Inflammatory macrophage treated with lipopolysaccharide for 4 hours (primary cell): ENCODE results near the gene CAV1.
A peak's percentile ranks its signal among the peaks of the same experiment; 100 is the strongest.

Experiments used
- DNase-seq: peaks from one replicate; pipeline ENCODE4 v3.0.0-alpha.2; 2020

CAV1 gene

GRCh38 chr7:116505278-116505677 lies 19.6 kb upstream of the CAV1 start:
- no peak for DNase-seq

DNA sequence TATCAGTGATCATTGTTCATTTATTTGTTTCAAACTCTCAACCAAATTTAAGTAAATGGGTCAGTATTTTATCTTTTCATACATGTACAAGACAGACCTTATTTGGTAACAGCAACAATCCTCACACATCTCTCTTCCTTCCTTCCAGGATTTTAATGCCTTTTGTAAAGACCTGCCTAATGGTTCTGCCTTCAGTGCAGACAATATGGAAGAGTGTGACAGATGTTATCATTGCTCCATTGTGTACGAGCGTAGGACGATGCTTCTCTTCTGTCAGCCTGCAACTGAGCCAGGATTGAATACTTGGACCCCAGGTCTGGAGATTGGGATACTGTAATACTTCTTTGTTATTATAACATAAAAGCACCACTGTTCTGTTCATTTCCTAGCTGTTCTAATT lies 19.0 kb upstream of the CAV1 start:
- DNase-seq = no peak

DNA sequence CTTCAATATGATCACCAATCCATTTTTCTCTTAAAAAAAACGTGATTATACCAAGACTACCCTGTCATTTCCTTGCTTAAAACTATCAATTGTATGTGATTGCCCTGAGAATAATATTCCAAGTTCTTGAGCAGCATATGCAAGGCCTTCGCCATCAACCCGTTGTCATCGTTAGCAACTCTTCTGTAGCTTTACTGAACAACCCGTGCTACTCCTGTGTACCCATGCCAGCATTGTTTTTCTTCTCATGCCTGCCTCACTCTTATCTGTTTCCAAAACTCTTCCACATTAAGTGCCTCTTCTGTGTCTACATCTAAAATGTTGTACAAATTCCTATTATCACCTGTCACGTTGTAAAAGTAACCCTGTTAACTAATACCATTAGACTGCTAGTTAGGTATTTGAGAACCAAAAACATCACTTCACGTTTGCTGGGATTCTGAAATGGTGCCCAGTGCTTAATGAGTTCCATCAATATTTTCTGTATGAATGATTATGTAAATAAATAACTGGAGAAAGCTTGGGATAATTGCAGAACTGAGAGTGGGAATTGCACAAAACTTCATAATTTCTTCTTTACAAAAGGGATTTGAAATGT lies 14.8 kb upstream of the CAV1 start:
- no peak for DNase-seq

- DNase-seq = no peak
Measured at GRCh38 chr7:116510795-116511194, 14.0 kb upstream of the CAV1 start.

DNA sequence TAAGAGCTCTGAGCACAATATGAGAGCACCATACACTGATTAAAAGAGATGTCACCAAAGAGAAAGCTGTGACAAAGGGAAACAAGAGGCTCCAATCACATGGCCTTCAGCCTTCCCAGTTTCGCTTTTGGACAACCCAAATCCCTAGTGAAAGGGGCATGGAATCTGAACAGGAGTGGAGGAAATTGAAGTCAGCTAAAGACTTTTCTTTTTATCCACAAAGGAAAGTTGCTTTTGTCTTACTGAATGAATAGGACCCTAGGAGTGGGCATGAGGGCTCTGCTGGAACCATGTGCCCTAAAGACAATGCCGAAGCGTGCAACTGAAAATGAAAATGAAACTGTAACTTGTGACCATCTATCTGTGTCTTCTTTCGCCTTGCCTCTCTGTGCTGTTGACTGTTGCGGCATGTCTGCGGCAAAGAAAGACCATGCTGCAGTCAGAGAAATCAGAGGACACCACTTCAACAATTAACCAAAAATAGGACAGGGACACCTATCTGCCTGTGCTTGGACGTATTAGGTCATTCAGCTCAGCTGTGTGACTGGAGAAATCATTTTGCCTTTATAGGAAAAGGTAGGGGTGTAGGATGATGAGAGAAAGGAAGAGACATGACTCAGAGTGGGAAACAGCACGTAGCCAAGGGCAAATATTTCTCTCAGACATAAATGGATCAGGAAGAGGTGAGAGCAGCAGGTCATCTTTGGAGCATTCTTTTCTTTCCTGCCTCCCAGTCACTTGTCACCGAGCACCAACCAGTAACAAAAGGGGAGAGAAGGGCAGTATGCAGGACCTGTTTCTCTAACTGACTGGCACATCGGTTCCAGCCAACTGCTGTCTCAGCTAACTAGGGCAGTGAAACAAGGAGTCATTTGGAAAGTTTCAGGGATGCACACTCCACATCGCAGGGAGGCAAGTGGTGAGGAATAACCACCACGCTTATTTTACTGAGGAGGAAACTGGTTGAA lies 13.0 kb upstream of the CAV1 start:
- DNase-seq = peak; percentile 39

GRCh38 chr7:116512520-116513188 lies 12.2 kb upstream of the CAV1 start:
- no peak for DNase-seq

DNA sequence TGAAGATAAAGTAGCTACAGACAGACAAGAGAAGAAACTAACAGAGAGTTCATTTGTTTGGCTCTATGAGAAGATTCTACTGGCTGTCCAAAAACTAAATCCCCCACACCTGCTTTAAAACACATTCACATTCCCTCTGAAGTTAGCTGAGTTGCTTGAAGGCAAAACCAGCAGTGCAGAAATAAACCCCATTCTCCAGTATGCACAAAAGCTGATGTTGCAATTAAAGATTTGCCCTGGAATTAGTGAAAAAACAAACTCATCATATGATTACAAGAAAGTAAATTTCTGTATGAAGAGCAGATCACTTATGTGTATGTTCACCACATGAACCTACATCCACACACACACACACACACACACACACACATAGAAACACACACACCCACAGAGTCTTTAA lies 9.3 kb upstream of the CAV1 start:
- no peak for DNase-seq

GRCh38 chr7:116516324-116516723 lies 8.5 kb upstream of the CAV1 start:
- DNase-seq = no peak

- no peak for DNase-seq
Measured at GRCh38 chr7:116517626-116518025, 7.2 kb upstream of the CAV1 start.

DNA sequence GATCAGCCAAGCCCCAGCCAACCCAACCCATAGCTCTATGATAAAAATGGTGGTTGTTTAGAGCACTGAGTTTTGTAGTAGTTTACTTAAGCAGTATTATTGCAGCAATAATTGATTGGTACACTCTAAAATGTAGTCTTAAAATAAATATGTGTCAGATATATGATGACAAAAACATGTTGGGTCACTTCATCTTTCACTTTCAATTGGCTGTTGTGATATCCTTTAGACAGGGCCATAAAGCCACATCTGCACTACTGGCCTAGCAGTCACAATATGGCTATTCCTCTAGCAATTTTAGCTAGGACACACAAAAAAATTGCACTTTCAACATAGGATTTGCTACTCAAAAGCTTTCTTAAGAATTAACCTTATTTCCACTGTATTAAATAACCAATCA lies 5.9 kb upstream of the CAV1 start:
- DNase-seq = peak; percentile 60

- DNase-seq = no peak
Measured at GRCh38 chr7:116521046-116521664, 3.7 kb upstream of the CAV1 start.

GRCh38 chr7:116522247-116522646 lies 2.6 kb upstream of the CAV1 start:
- DNase-seq = no peak

GRCh38 chr7:116524221-116524608 lies 621 bp upstream of the CAV1 start:
- no peak for DNase-seq

DNA sequence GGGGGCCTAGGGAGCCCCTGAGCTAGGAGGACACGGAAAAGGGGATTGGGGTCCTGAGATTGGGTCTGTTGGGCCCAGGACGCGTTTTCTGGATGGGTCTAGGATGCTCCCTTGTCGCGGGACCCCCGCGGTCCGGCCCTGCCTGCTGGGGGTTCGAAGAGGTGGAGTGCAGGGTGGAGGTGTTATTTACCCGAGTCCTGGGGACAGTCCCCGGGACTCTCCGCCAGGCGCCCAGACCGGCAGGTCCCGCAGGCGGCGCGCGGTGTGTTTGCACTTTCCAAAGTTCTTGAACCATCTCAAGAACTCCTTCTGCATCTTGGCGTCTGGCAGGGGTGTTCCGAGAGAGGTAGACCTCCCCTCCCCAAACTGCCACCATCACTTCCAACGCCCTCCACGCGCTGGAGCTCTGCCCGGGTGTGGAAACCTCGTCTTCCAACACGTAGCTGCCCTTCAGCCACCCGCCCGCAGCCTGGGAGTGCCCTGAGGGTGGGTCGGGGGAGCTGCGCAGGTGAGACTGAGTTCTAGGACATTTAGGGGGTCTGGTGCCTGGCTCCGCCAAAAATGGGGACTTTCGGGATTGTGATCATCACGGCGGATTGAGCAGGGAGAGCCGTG lies 569 bp downstream of the CAV1 start:
- DNase-seq = no peak

- peak; percentile 59 for DNase-seq
Measured at GRCh38 chr7:116525913-116526861, 1.4 kb downstream of the CAV1 start.

DNA sequence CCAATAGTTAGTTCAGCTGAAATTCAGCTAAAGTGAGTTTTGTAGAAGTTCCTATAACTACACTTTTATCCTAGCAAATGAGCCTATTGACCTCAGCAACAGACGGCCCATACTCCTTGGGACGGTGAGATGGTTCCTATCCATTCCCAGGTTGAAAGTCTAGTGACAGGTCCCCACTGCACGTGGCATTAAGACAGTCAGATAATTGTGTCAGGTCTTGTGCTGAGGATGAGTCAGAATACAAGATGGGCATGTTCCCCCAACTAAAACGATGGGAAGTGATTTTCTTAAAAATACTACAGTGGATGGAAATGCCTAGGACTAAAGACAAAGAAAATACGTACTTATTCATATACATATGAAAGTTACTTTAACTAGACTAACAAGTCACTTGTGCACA lies 2.1 kb downstream of the CAV1 start:
- DNase-seq = no peak

- DNase-seq = no peak
Measured at GRCh38 chr7:116527521-116527920, 2.7 kb downstream of the CAV1 start.

DNA sequence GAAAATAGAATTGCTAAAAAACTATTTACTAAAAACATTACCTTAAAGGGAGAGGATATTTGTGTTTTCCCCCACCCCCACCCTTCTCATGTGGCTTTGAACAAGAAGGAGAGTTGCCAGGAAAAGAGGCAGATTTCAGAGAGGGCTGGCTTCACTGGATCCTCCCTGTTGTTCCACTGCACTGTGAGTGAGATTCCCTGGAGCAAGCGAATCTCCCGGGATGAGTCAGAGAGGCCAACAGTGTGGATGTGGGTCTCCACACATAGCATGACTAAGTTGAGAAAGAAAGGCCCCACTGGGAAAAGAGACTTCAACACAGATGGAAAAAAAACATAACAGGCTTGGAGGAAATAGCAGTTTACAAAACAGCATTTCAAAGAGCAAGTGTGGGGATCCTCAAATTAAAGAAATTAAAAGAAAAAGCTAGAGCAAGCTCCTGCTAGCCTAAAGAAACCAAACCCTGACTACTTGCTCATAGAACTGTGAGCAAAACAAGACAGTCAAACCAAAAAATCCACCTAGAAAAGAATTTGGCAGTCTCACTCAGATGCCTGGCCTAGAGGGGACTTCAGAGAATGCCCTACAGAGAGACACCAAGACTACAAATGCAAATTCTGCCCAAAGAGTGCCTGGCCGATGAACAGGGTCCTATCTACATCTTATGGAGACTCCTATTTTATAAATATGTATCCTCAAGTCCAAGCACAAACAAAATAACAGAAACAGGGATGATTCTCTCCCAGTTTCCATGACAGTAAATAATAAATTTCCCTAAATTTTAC lies 3.4 kb downstream of the CAV1 start:
- no peak for DNase-seq

GRCh38 chr7:116529250-116529649 lies 4.4 kb downstream of the CAV1 start:
- DNase-seq = no peak

DNA sequence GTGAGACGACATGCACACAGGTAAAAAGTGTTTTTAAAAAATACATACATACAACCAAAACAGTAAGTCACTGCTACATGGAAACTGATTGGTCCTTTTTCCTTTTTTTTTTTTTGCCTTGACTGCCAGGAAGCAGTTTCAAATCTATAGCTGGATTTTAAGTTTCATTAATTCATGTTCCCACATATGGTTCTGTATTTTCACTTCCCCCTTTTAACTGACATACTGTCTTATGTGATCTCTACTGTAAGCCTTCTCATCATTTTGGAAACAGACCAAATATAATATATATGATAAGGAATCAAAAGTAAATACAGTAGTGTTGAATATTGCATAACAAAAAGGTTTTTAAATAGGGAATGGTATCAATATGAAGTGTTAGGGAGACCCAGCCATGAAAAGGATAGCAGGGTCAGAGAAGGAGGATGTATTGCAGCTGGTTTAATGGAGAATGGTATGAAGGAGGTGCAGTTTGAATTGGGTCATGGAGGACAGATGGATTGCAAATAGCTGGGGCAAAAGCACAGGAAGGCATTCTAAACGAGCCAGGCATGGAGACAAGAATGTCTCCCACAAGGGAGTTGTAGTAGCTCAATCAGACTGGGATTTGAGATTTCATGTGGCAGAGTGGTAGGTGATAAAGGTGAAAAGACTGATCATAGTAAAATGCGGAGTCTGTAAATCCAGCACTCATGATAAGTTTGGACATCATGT lies 5.4 kb downstream of the CAV1 start:
- peak; percentile 47 for DNase-seq
